AG10803 (cell line): ENCODE results near the gene ZNF165.

Experiments
- DNase-seq: peaks from one replicate; pipeline ENCODE4 v3.0.0; 2010; ENCODE audit warnings: low read depth
- H3K4me3 ChIP-seq: 2 replicates; pipeline ENCODE4 v1.5.1; 2011; ENCODE audit warnings: mild to moderate bottlenecking, low read length, control low read depth
- CTCF ChIP-seq: conservative IDR thresholded peaks from 2 replicates; pipeline ENCODE4 v1.5.1; 2011; ENCODE audit warnings: mild to moderate bottlenecking, low read length, control low read depth, inconsistent platforms

The ZNF165 gene

GRCh38 chr6:28104392-28105244, 24.2 kb downstream of the ZNF165 start:
- peak; percentile 67 for TF ChIP-seq CTCF
- peak overlapping the region; percentile 77 for H3K4me3 ChIP-seq

GRCh38 chr6:28105245-28105639, 24.9 kb downstream of the ZNF165 start:
- peak overlapping the region; percentile 77 for H3K4me3 ChIP-seq
- no peak for TF ChIP-seq CTCF
- DNase-seq = no peak

More at GRCh38 chr6:28104392-28105244, 24.2 kb downstream of the ZNF165 start:
- peak; percentile 70 for DNase-seq

- no peak overlapping the region for H3K4me3 ChIP-seq
- DNase-seq = no peak
- no peak for TF ChIP-seq CTCF
These were observed 27.1 kb downstream of the ZNF165 start for GRCh38 chr6:28107506-28107905.

- no peak for TF ChIP-seq CTCF
- no peak for DNase-seq
- no peak overlapping the region for H3K4me3 ChIP-seq
These were observed 31.6 kb downstream of the ZNF165 start for GRCh38 chr6:28111964-28112363.

GRCh38 chr6:28115799-28116198, 35.4 kb downstream of the ZNF165 start:
- no peak for DNase-seq
- H3K4me3 ChIP-seq = no peak overlapping the region
- TF ChIP-seq CTCF = no peak

GRCh38 chr6:28117386-28118050, 37.1 kb downstream of the ZNF165 start:
- DNase-seq = peak; percentile 22
- H3K4me3 ChIP-seq = no peak overlapping the region
- TF ChIP-seq CTCF = no peak

- no peak overlapping the region for H3K4me3 ChIP-seq
- DNase-seq = no peak
- no peak for TF ChIP-seq CTCF
These were observed 37.8 kb downstream of the ZNF165 start for GRCh38 chr6:28118217-28118616.
